Measurements from ENCODE around the gene COL17A1. TPM values are rescaled to one million over a fixed set of nuclear protein-coding genes. Genes with fewer than 3 reads are reported as not detected.

COL17A1 gene
- total and polyA plus RNA-seq, 4 donors, result 0.28 to 1.5 (median 1.2) TPM

DNA sequence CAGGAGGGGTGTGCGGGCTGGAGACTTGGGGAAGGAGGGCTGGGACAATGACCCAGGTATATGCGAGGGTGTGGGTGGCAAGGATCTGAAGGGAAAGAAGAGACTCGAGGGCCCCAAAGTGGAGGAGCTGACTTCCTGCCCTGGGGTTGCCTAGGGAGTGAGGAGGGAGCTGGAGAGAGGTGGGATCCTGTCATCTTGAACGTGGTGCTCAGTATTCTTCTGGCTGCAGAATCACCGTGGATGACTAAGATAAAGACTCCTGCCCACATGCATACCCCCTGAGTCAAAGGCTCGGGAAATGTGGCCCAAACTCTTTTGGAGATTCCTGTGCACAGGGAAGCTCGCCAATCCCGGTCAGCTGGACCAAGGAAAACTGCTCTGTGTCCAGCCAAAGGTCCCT, 31.2 kb downstream of the COL17A1 start:
- no peak overlapping the region for H3K27ac ChIP-seq (ENCODE audit: low read depth in 1 of 2, low read length in 2 of 2)
- H3K9me3 ChIP-seq (ENCODE audit: control insufficient read depth, low read length), result no peaks in the 10 kb centered on the region
- H3K4me3 ChIP-seq (ENCODE audit: low read length in 2 of 2), result no peak overlapping the region
- 43 to 60% methylated on average over 8 of the region's 8 CpGs for whole genome bisulfite sequencing, 2 donors
- H3K27me3 ChIP-seq (ENCODE audit: control insufficient read depth in 1 of 2, insufficient read depth in 2 of 2, low read length in 1 of 2), result no peaks in the 10 kb centered on the region
- H3K36me3 ChIP-seq (ENCODE audit: control insufficient read depth in 1 of 2, insufficient read depth in 2 of 2, low read length in 1 of 2), result no peaks in the 10 kb centered on the region
- intact Hi-C loops (cut with DNase I), result no loop called here
- H3K4me1 ChIP-seq (ENCODE audit: control insufficient read depth in 1 of 2, insufficient read depth in 2 of 2, low read length in 2 of 2), result no peaks in the 10 kb centered on the region
- no peak for ATAC-seq (ENCODE audit: low FRiP score)
- no peak for DNase-seq

DNA sequence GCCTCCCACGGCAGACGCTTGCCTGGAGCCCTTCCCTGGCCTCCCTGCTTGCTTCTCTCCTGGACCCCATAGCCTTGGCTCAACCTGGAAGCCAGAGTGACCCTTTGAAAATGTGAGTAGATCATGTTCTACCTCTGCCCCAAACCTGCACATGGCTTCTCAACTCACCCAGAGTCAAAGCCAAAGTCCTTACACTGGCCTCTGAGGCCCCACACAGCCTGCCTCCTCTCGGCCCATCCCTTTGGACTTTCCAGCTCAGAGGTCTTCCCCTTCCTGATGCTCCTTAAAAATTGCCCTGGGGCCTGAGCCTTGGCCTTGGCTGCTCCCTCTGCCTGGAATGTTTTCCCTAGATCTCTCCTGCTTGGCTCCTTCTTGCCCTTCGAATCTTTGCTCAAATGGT, 32.5 kb downstream of the COL17A1 start:
- H3K27me3 ChIP-seq (ENCODE audit: control insufficient read depth in 1 of 2, insufficient read depth in 2 of 2, low read length in 1 of 2), result no peaks in the 10 kb centered on the region
- no peaks in the 10 kb centered on the region for H3K36me3 ChIP-seq (ENCODE audit: control insufficient read depth in 1 of 2, insufficient read depth in 2 of 2, low read length in 1 of 2)
- DNase-seq (no peak), ATAC-seq (ENCODE audit: low FRiP score) (no peak)
- 90 to 94% methylated on average over 4 of the region's 4 CpGs for whole genome bisulfite sequencing, 2 donors
- H3K4me1 ChIP-seq (ENCODE audit: control insufficient read depth in 1 of 2, insufficient read depth in 2 of 2, low read length in 2 of 2), result no peaks in the 10 kb centered on the region
- H3K4me3 ChIP-seq (ENCODE audit: low read length in 2 of 2), result no peak overlapping the region
- H3K27ac ChIP-seq (ENCODE audit: low read depth in 1 of 2, low read length in 2 of 2), result no peak overlapping the region
- H3K9me3 ChIP-seq (ENCODE audit: control insufficient read depth, low read length), result no peaks in the 10 kb centered on the region
- intact Hi-C loops (cut with DNase I), result no loop called here

DNA sequence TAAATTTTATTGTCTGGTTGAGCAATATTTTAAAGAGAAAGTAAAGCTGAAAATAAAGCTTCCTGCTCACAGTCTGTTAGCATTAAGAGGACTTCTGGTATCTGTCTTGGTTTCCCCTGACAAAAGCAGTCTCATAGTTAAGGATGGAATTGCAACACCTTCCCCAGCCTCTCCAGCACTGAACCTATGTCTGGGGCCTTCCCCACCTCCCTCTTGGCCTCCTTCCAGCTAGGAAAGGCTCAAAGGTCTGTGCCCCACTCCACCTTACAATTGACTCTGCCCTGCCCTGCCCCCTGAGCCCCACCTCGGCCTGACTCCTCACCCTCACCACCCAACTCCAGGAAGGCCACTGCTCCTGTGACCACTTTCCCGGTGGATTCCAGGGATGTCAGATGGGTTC, 33.2 kb downstream of the COL17A1 start:
- H3K36me3 ChIP-seq (ENCODE audit: control insufficient read depth in 1 of 2, insufficient read depth in 2 of 2, low read length in 1 of 2), result no peaks in the 10 kb centered on the region
- no peak overlapping the region for H3K27ac ChIP-seq (ENCODE audit: low read depth in 1 of 2, low read length in 2 of 2)
- intact Hi-C loops (cut with DNase I), result no loop called here
- DNase-seq (no peak), ATAC-seq (ENCODE audit: low FRiP score) (no peak)
- H3K4me1 ChIP-seq (ENCODE audit: control insufficient read depth in 1 of 2, insufficient read depth in 2 of 2, low read length in 2 of 2), result no peaks in the 10 kb centered on the region
- 86 to 87% methylated on average over 2 of the region's 2 CpGs for WGBS, 2 donors
- H3K9me3 ChIP-seq (ENCODE audit: control insufficient read depth, low read length), result no peaks in the 10 kb centered on the region
- no peaks in the 10 kb centered on the region for H3K27me3 ChIP-seq (ENCODE audit: control insufficient read depth in 1 of 2, insufficient read depth in 2 of 2, low read length in 1 of 2)
- H3K4me3 ChIP-seq (ENCODE audit: low read length in 2 of 2), result no peak overlapping the region

DNA sequence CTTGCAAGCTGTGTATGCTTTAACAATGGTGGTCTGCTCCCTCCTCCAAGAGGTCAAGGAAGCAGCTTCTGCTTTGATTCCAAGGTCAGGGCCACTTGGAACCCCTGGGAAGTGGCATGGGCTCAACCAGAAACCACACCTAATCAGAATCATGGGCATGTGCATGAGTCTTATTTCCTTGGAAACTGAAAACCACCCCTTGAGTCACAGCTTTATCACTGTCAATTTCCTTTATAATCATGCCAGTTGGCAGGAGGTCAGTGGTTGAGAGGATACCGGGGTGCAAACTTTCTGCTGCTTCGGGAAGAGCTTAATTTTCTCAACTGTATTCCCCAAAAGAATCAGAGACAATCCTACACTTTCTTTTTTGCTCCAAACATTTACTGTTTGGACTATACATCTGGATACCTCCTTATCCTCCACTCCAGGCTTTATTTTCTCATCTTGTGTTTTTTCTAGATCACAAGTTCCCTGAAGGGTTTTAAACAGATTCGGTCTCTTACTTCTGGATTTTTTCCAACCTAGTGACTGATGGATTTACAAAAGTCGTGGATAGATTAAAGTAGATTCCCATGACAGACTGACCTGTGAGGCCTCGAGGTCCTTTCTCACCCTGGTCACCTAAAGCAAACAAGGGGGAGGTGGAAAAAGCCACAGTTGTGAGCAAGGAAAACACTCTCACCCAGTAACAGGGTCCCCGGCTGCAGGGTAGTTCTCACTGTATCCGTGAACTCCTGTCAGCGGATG, 36.0 kb downstream of the COL17A1 start:
- H3K4me1 ChIP-seq (ENCODE audit: control insufficient read depth in 1 of 2, insufficient read depth in 2 of 2, low read length in 2 of 2), result no peaks in the 10 kb centered on the region
- no peak for ATAC-seq (ENCODE audit: low FRiP score)
- intact Hi-C loops (cut with DNase I), result loop anchor here (5.0 kb wide), 2 partner anchors 73 to 158 kb away; partner anchors contain the start of gene SFR1 (in 1 of the 2)

DNA sequence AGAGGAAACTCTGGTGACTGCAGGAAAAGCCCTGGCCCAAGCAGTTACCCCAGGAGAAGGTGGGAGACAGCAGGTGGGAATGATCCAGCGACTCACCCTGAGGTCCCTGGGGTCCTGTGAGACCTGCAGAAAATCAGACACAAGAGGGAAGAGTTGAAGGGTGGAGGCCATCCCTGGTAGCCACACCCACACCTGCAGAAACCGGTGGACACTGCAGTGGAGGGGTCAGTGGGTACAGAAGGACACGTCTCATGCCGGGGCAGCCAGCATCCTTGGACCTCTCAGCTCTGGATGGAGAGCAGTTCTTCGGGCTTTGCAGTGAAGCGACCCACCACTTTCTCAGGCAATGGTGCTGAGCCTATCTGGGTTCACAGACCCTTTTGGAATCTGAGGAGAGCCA, 39.0 kb downstream of the COL17A1 start:
- Histone ChIP-seq H3K4me3 (ENCODE audit: low read length in 2 of 2) (no peak overlapping the region), H3K27me3 (ENCODE audit: control insufficient read depth in 1 of 2, insufficient read depth in 2 of 2, low read length in 1 of 2) (no peaks in the 10 kb centered on the region), H3K4me1 (ENCODE audit: control insufficient read depth in 1 of 2, insufficient read depth in 2 of 2, low read length in 2 of 2) (no peaks in the 10 kb centered on the region), H3K36me3 (ENCODE audit: control insufficient read depth in 1 of 2, insufficient read depth in 2 of 2, low read length in 1 of 2) (no peaks in the 10 kb centered on the region), H3K27ac (ENCODE audit: low read depth in 1 of 2, low read length in 2 of 2) (no peak overlapping the region), H3K9me3 (ENCODE audit: control insufficient read depth, low read length) (no peaks in the 10 kb centered on the region)
- intact Hi-C loops (cut with DNase I), result loop anchor here (5.0 kb wide), 2 partner anchors 76 to 161 kb away; partner anchors contain the start of gene SFR1 (in 1 of the 2)
- WGBS, 2 donors, result 91 to 94% methylated on average over 6 of the region's 6 CpGs
- ATAC-seq (ENCODE audit: low FRiP score) (no peak), DNase-seq (no peak)

More for the DNA sequence above, 36.0 kb downstream of the COL17A1 start:
- Histone ChIP-seq H3K9me3 (ENCODE audit: control insufficient read depth, low read length) (no peaks in the 10 kb centered on the region), H3K4me3 (ENCODE audit: low read length in 2 of 2) (no peak overlapping the region), H3K36me3 (ENCODE audit: control insufficient read depth in 1 of 2, insufficient read depth in 2 of 2, low read length in 1 of 2) (no peaks in the 10 kb centered on the region), H3K27me3 (ENCODE audit: control insufficient read depth in 1 of 2, insufficient read depth in 2 of 2, low read length in 1 of 2) (no peaks in the 10 kb centered on the region), H3K27ac (ENCODE audit: low read depth in 1 of 2, low read length in 2 of 2) (no peak overlapping the region)
- DNase-seq, result no peak
- WGBS, 2 donors, result 51 to 56% methylated on average over 8 of the region's 8 CpGs

DNA sequence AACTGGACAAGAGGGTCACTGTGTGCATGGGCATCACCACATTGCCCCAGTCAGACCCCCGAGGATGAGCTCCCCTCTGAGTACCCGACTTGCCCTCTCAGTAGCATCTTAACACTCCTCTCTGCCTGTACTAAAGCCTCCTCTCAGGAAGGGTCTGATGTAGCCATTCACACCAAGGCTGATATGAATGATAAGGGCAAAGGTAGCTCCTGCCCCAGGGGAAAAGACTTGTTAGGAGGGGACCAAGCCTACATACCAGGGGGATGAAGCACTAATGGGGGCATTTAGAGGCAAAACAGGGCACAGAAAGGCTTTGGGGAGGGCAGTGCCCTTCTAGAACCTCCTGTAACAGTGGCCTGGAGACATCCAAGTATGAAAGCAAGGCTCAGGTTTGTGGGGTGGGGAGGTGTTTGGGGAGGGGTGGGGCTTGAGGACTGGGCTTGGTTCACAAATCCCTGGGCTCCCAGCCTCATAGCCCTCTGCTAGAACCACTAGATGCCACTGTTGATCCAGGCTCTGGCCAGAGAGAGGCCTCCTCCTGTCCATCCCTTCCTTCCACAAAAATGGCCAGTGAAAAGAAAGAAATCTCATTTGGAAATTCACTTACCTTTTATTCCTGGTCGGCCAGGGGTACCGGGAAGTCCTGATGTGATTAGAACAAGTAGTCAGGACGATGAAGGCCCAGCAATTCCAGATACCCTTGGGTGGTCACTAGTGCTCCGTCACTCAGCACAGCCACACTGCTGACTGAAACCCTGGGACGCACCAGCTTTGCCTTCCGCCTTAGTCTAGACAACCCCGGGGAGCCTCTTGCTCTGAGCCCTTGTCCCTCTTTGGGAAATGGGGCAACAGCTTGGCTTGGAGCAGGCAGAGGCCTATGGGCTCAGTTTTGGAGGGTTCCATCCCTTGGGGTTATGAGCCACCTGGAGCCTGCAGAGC, 40.3 kb downstream of the COL17A1 start:
- Histone ChIP-seq H3K4me3 (ENCODE audit: low read length in 2 of 2) (no peak overlapping the region), H3K27ac (ENCODE audit: low read depth in 1 of 2, low read length in 2 of 2) (no peak overlapping the region), H3K36me3 (ENCODE audit: control insufficient read depth in 1 of 2, insufficient read depth in 2 of 2, low read length in 1 of 2) (no peaks in the 10 kb centered on the region), H3K4me1 (ENCODE audit: control insufficient read depth in 1 of 2, insufficient read depth in 2 of 2, low read length in 2 of 2) (no peaks in the 10 kb centered on the region), H3K9me3 (ENCODE audit: control insufficient read depth, low read length) (no peaks in the 10 kb centered on the region), H3K27me3 (ENCODE audit: control insufficient read depth in 1 of 2, insufficient read depth in 2 of 2, low read length in 1 of 2) (no peaks in the 10 kb centered on the region)
- DNase-seq, result peak in 1 of 2 donors; percentile 61
- 75 to 76% methylated on average over 9 of the region's 9 CpGs for WGBS, 2 donors
- ATAC-seq (ENCODE audit: low FRiP score), result peak; percentile 72
- intact Hi-C loops (cut with DNase I), result loop anchor here (5.0 kb wide), 2 partner anchors 77 to 162 kb away; partner anchors contain the start of gene SFR1 (in 1 of the 2)

DNA sequence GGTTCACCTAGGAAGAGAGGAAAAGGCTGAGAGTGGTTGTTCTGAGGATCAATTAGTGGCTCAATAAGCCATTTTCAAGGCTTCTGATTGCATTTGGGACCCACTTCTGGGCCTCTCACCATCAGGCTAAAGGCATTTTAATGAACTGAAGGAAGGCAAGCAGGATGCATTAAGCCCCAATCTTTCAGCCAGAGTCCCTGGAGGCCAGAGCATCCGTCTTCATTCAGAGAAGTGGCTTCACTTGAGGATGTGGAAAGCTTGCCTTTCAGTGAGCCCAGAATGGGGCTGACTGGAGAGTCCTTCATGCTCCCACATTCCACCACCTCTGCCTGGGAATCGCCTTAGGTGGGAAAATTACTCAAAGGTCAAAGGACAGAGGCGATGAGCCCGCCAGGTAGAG, 41.8 kb downstream of the COL17A1 start:
- no peaks in the 10 kb centered on the region for H3K4me1 ChIP-seq (ENCODE audit: control insufficient read depth in 1 of 2, insufficient read depth in 2 of 2, low read length in 2 of 2)
- DNase-seq (no peak), ATAC-seq (ENCODE audit: low FRiP score) (no peak)
- intact Hi-C loops (cut with DNase I), result loop anchor here in 1 of 2 donors (5.0 kb wide), 1 partner anchor 73 kb away; no protein-coding TSS in a partner anchor
- no peaks in the 10 kb centered on the region for H3K36me3 ChIP-seq (ENCODE audit: control insufficient read depth in 1 of 2, insufficient read depth in 2 of 2, low read length in 1 of 2)
- H3K9me3 ChIP-seq (ENCODE audit: control insufficient read depth, low read length), result no peaks in the 10 kb centered on the region
- no peaks in the 10 kb centered on the region for H3K27me3 ChIP-seq (ENCODE audit: control insufficient read depth in 1 of 2, insufficient read depth in 2 of 2, low read length in 1 of 2)
- H3K4me3 ChIP-seq (ENCODE audit: low read length in 2 of 2), result no peak overlapping the region
- no peak overlapping the region for H3K27ac ChIP-seq (ENCODE audit: low read depth in 1 of 2, low read length in 2 of 2)
- 80 to 85% methylated on average over 4 of the region's 4 CpGs for WGBS, 2 donors

DNA sequence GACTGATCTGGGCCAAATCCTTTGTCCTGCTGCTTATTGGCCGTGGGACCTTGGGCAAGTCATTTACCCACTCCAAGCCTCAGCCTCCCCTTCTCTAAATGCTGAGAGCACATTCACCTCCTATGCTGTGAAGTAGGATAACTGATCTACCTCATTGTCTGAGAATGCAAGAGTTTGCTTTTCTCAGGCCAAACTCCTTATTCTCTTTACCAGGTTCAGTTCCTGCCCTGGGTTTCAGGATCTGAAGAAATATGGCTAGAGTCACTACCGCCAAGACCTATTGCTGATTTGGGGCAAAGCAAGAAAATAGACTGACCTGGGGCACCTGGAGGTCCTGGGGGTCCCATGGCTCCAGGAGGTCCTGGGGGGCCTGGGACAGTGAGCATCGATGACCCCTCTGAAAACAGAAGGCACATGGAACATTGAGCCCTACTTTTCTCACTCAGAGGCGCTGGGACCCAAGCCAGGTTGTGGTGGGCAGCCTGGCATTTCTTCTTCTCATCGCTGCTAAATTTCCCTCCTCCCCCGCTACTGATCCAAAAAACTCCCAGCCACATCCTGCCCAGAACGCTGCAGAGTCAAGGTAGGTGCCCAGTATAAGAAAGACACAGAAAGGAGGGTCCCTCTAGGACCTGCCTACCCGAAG, 42.4 kb downstream of the COL17A1 start:
- no peak overlapping the region for H3K4me3 ChIP-seq (ENCODE audit: low read length in 2 of 2)
- H3K9me3 ChIP-seq (ENCODE audit: control insufficient read depth, low read length), result no peaks in the 10 kb centered on the region
- DNase-seq (no peak), ATAC-seq (ENCODE audit: low FRiP score) (no peak)
- no peaks in the 10 kb centered on the region for H3K36me3 ChIP-seq (ENCODE audit: control insufficient read depth in 1 of 2, insufficient read depth in 2 of 2, low read length in 1 of 2)
- intact Hi-C loops (cut with DNase I), result loop anchor here in 1 of 2 donors (5.0 kb wide), 1 partner anchor 74 kb away; no protein-coding TSS in a partner anchor
- no peak overlapping the region for H3K27ac ChIP-seq (ENCODE audit: low read depth in 1 of 2, low read length in 2 of 2)
- H3K4me1 ChIP-seq (ENCODE audit: control insufficient read depth in 1 of 2, insufficient read depth in 2 of 2, low read length in 2 of 2), result no peaks in the 10 kb centered on the region
- no peaks in the 10 kb centered on the region for H3K27me3 ChIP-seq (ENCODE audit: control insufficient read depth in 1 of 2, insufficient read depth in 2 of 2, low read length in 1 of 2)
- WGBS, 2 donors, result 76 to 83% methylated on average over 8 of the region's 8 CpGs

Measured in aorta (tissue), 5 donors.